ENCODE measurements around the gene EXOC7.

- no peak for TF ChIP-seq CTCF (IDR thresholded peaks at IDR 0.05)
- TF ChIP-seq POLR2A (IDR thresholded peaks at IDR 0.05), result no peak
Observed at GRCh38 chr17:76146053-76146851, 42.7 kb upstream of the EXOC7 start.
